B cell (primary cell): ENCODE results near the gene RENBP. TPM values are rescaled to one million over a fixed set of nuclear protein-coding genes. Genes with fewer than 3 reads are reported as not detected.

ENCODE experiments used
- ATAC-seq: fragments of 200-7000 bp; cut with Tn5 transposase; one replicate; pipeline ENCODE4 v1.10.0; 2021; ENCODE audit warnings: low read depth, mild to moderate bottlenecking, moderate number of reproducible peaks, moderate library complexity
- CTCF ChIA-PET: fragments of 350-600 bp; sonication (Branson Sonifier 250); formaldehyde crosslinking; loops from one replicate; lab custom pipeline; 2021; ENCODE audit warnings: antibody characterized with exemption, inconsistent platforms; lab: Charles Lee
- POLR2A ChIA-PET: fragments of 350-600 bp; sonication (Branson Sonifier 250); formaldehyde crosslinking; loops from one replicate; lab custom pipeline; 2021; ENCODE audit warnings: antibody characterized with exemption; lab: Charles Lee
- DNase-seq: peaks from one replicate; pipeline ENCODE4 v3.0.0; 2013
- H2AFZ ChIP-seq: 2 replicates; pipeline ENCODE4 v1.6.1; 2012; ENCODE audit warnings: mild to moderate bottlenecking, low read depth, low read length; ENCODE audit not compliant: insufficient read depth, poor library complexity, severe bottlenecking
- H3K27ac ChIP-seq, 2 donors: 1 replicate in 1 of 2; 2 replicates in 1 of 2; pipeline ENCODE4 v1.5.1; 2012 to 2013; ENCODE audit warnings: low read length in 2 of 2, mild to moderate bottlenecking in 2 of 2, moderate library complexity in 1 of 2
- H3K27me3 ChIP-seq, 4 experiments: fragments of 200-600 bp in 1 of 4; sonication (generic) in 1 of 4; replicated peaks in 1 of 4; 1 replicate in 2 of 4; 2 replicates in 2 of 4; pipeline versions ENCODE4 v1.6.1 to v1.7.0; 2013 to 2016; ENCODE audit warnings: low read length in 3 of 4, mild to moderate bottlenecking in 2 of 4, mixed read lengths in 1 of 4, moderate library complexity in 1 of 4; ENCODE audit not compliant: insufficient read depth in 4 of 4, control insufficient read depth in 3 of 4; ENCODE audit errors: control extremely low read depth in 1 of 4
- H3K36me3 ChIP-seq, 2 experiments: replicated peaks in 1 of 2; 1 replicate in 1 of 2; 2 replicates in 1 of 2; pipeline versions ENCODE4 v1.6.1 to v1.7.1; 2013; ENCODE audit warnings: low read length in 1 of 2; ENCODE audit not compliant: insufficient read depth in 2 of 2, control insufficient read depth in 1 of 2; ENCODE audit errors: control extremely low read depth in 1 of 2, extremely low read depth in 1 of 2
- H3K4me1 ChIP-seq, 2 donors: fragments of 200-600 bp in 1 of 2; sonication (generic) in 1 of 2; 1 replicate in 1 of 2; 2 replicates in 1 of 2; pipeline versions ENCODE4 v1.5.1 to v1.6.1; 2013 to 2017; ENCODE audit warnings: low read length in 2 of 2; ENCODE audit not compliant: control insufficient read depth in 2 of 2, insufficient read depth in 2 of 2
- H3K4me2 ChIP-seq: replicated peaks from 2 replicates; pipeline ENCODE3; 2012; ENCODE audit warnings: mild to moderate bottlenecking, low read depth, low read length; ENCODE audit not compliant: poor library complexity, severe bottlenecking
- H3K4me3 ChIP-seq, 5 experiments: fragments of 200-600 bp in 1 of 5; sonication (generic) in 1 of 5; 1 replicate in 3 of 5; 2 replicates in 2 of 5; pipeline versions ENCODE4 v1.5.1 to v1.7.0; 2011 to 2016; ENCODE audit warnings: low read length in 4 of 5, mild to moderate bottlenecking in 4 of 5, low read depth in 2 of 5, control low read depth in 1 of 5, moderate library complexity in 1 of 5; ENCODE audit not compliant: insufficient read depth in 1 of 5; ENCODE audit errors: control extremely low read depth in 1 of 5, extremely low read depth in 1 of 5
- H3K79me2 ChIP-seq: fragments of 200-600 bp; sonication (generic); one replicate; pipeline ENCODE4 v1.6.0; 2016; ENCODE audit warnings: low read length; ENCODE audit not compliant: control insufficient read depth, insufficient read depth
- H3K9ac ChIP-seq: fragments of 200-600 bp; sonication (generic); 2 replicates; pipeline ENCODE4 v1.6.1; 2017; ENCODE audit warnings: mild to moderate bottlenecking, low read length, moderate library complexity
- H3K9me3 ChIP-seq, 3 donors: one replicate each; pipeline versions ENCODE4 v1.6.1 to v1.7.1; 2013; ENCODE audit warnings: low read length in 2 of 3; ENCODE audit not compliant: control insufficient read depth in 2 of 3, insufficient read depth in 1 of 3; ENCODE audit errors: control extremely low read depth in 1 of 3
- H4K20me1 ChIP-seq: 2 replicates; pipeline ENCODE4 v1.6.0; 2012; ENCODE audit warnings: mild to moderate bottlenecking, low read length; ENCODE audit not compliant: insufficient read depth, control insufficient read depth, poor library complexity, severe bottlenecking
- H3K27ac Mint-ChIP-seq: one replicate; pipeline ENCODE4 v1.8.0; 2021; ENCODE audit warnings: mixed read lengths
- H3K27me3 Mint-ChIP-seq: one replicate; pipeline ENCODE4 v1.8.0; 2021; ENCODE audit warnings: mixed read lengths
- H3K4me1 Mint-ChIP-seq: one replicate; pipeline ENCODE4 v1.8.0; 2021; ENCODE audit warnings: mixed read lengths
- H3K4me3 Mint-ChIP-seq: one replicate; pipeline ENCODE4 v1.8.0; 2021; ENCODE audit warnings: mixed read lengths
- H3K9me3 Mint-ChIP-seq: one replicate; pipeline ENCODE4 v1.8.0; 2022; ENCODE audit warnings: mixed read lengths; ENCODE audit not compliant: insufficient read depth
- EZH2 ChIP-seq: IDR thresholded peaks from 2 replicates; pipeline ENCODE4 v1.6.1; 2012; ENCODE audit warnings: borderline replicate concordance, low read depth, mild to moderate bottlenecking, moderate library complexity, low read length; ENCODE audit not compliant: insufficient read depth, poor library complexity, severe bottlenecking
- whole genome bisulfite sequencing: methylation state at CpG from one replicate; pipeline ENCODE4 v1.1.5; 2013; ENCODE audit warnings: missing lambda C conversion rate; ENCODE audit not compliant: insufficient coverage; 5-methylcytosine and 5-hydroxymethylcytosine counted together
- intact Hi-C: fragments of 100-400 bp; cut with micrococcal nuclease; formaldehyde crosslinking; loops from one replicate; pipeline ENCODE4 v1.10.0; 2022
- polyA plus RNA-seq: library from polyadenylated mRNA; depleted of rRNA; stranded (reverse); fragments of >200 nt; gene quantifications from 2 replicates; pipeline ENCODE4 v1.2.3, GENCODE V29; 2012
- total RNA-seq, 2 donors: library from RNA; stranded (reverse); fragments of 120-200 nt in 1 of 2; gene quantifications; 1 replicate in 1 of 2; 2 replicates in 1 of 2; pipeline versions ENCODE4 v1.2.3 to v1.2.4, GENCODE V29; 2013 to 2022
- TF ChIP-seq, protein P1 (sequence below): fragments of 200-600 bp; IDR thresholded peaks from one replicate; pipeline ENCODE4 v1.8.0; 2022; ENCODE audit warnings: antibody characterized with exemption, mild to moderate bottlenecking

The RENBP gene
- total and polyA plus RNA-seq, 2 donors (not counting 1 experiment from before 2014, with no cell fraction given) = 30.6 to 39.2 TPM

DNA sequence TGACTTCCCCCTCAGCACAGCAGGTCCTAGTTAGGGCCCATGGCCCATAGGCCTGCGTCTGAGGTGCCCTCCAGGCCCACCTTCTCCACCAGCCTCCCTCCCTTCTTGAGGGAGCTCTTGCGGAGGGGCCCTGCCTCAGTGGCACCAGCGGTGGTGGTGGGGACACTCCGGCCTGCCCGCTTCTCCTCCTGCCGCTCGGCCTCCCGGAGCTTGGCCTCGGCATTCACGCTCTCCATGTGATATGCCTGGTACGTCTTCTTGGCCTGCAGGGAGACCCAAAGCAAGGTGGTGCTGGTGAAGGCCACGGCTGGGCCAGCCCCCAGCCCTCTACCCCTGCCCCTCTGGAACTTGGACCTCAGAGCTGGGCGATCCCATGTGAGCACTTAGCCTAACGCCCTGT, 23.9 kb downstream of the RENBP start:
- TF ChIP-seq, protein P1, sequence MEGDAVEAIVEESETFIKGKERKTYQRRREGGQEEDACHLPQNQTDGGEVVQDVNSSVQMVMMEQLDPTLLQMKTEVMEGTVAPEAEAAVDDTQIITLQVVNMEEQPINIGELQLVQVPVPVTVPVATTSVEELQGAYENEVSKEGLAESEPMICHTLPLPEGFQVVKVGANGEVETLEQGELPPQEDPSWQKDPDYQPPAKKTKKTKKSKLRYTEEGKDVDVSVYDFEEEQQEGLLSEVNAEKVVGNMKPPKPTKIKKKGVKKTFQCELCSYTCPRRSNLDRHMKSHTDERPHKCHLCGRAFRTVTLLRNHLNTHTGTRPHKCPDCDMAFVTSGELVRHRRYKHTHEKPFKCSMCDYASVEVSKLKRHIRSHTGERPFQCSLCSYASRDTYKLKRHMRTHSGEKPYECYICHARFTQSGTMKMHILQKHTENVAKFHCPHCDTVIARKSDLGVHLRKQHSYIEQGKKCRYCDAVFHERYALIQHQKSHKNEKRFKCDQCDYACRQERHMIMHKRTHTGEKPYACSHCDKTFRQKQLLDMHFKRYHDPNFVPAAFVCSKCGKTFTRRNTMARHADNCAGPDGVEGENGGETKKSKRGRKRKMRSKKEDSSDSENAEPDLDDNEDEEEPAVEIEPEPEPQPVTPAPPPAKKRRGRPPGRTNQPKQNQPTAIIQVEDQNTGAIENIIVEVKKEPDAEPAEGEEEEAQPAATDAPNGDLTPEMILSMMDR = no peak
- TF ChIP-seq EZH2 = no peak
- intact Hi-C loops = no loop called here
- WGBS = 100% methylated on average over 11 of the region's 14 CpGs
- DNase-seq = no peak
- no peaks in the 10 kb centered on the region for H3K27me3 Mint-ChIP-seq
- H3K79me2 ChIP-seq = peaks cover 48% of the 10 kb centered on the region
- no peak overlapping the region for H3K4me3 ChIP-seq
- H3K4me2 ChIP-seq = no peak overlapping the region
- POLR2A ChIA-PET = interaction anchor here (0.6 to 1.1 kb wide), 2 partner anchors 26 to 207 kb away, joined by 4 read pairs; no protein-coding TSS in a partner anchor
- no peak overlapping the region for H3K4me3 Mint-ChIP-seq
- no peaks in the 10 kb centered on the region for H3K9me3 Mint-ChIP-seq
- H3K36me3 ChIP-seq = peaks cover 0 to 36% of the 10 kb centered on the region in 2 experiments
- no peak overlapping the region for H3K27ac Mint-ChIP-seq
- H3K4me1 Mint-ChIP-seq = peaks cover 31% of the 10 kb centered on the region
- no peak overlapping the region for H3K27ac ChIP-seq
- no peaks in the 10 kb centered on the region for H3K27me3 ChIP-seq
- H4K20me1 ChIP-seq = peaks cover 50% of the 10 kb centered on the region
- ATAC-seq = no peak
- no peak overlapping the region for H2AFZ ChIP-seq
- no peaks in the 10 kb centered on the region for H3K9me3 ChIP-seq
- no peak overlapping the region for H3K9ac ChIP-seq
- CTCF ChIA-PET = interaction anchor here (13.1 kb wide), 1 partner anchor 26 kb away, joined by 325 read pairs; the partner anchor contains the start of gene RENBP
- H3K4me1 ChIP-seq = peaks cover 26 to 40% of the 10 kb centered on the region in 2 donors

- H3K4me1 Mint-ChIP-seq = peaks cover 20% of the 10 kb centered on the region
- Histone ChIP-seq H3K79me2 (peaks cover 44% of the 10 kb centered on the region), H3K36me3 (peaks cover 0 to 36% of the 10 kb centered on the region in 2 experiments), H3K4me1 (peaks cover 13 to 27% of the 10 kb centered on the region in 2 donors), H3K27ac (no peak overlapping the region), H3K9ac (no peak overlapping the region), H2AFZ (no peak overlapping the region), H3K4me3 (no peak overlapping the region), H4K20me1 (peaks cover 52% of the 10 kb centered on the region), H3K27me3 (no peaks in the 10 kb centered on the region), H3K9me3 (no peaks in the 10 kb centered on the region), H3K4me2 (no peak overlapping the region)
- 94% methylated on average over 3 of the region's 13 CpGs for WGBS
- intact Hi-C loops = no loop called here
- no peaks in the 10 kb centered on the region for H3K27me3 Mint-ChIP-seq
- H3K9me3 Mint-ChIP-seq = no peaks in the 10 kb centered on the region
- ChIA-PET CTCF (interaction anchor here (13.1 kb wide), 1 partner anchor 27 kb away, joined by 325 read pairs; the partner anchor contains the start of gene RENBP), POLR2A (interaction anchor here (0.7 kb wide), 1 partner anchor 26 kb away, joined by 3 read pairs; no protein-coding TSS in a partner anchor)
- ATAC-seq (no peak), DNase-seq (no peak)
- TF ChIP-seq, protein P1 = no peak
- no peak for TF ChIP-seq EZH2
- H3K27ac Mint-ChIP-seq = no peak overlapping the region
- H3K4me3 Mint-ChIP-seq = no peak overlapping the region
Measured at GRCh38 chrX:153919281-153919680, 25.2 kb downstream of the RENBP start.
